OCI-LY1 (cell line): ENCODE results near the gene AGBL1.

ENCODE experiments used
- H2AFZ ChIP-seq: fragments of 200-600 bp; sonication (generic), shearing (Covaris generic); 2 replicates; pipeline ENCODE4 v1.6.0; 2014; ENCODE audit warnings: antibody characterized with exemption, mild to moderate bottlenecking, low read length
- H3F3A ChIP-seq: fragments of 200-600 bp; sonication (generic), shearing (Covaris generic); 2 replicates; pipeline ENCODE4 v1.6.0; 2014; ENCODE audit warnings: mild to moderate bottlenecking, antibody characterized with exemption, low read length, moderate library complexity; ENCODE audit not compliant: insufficient read depth
- H3K27ac ChIP-seq: fragments of 200-600 bp; sonication (generic); 2 replicates; pipeline ENCODE4 v1.5.1; 2014; ENCODE audit warnings: low read length, mixed run types, mild to moderate bottlenecking, low read depth; ENCODE audit not compliant: poor library complexity, severe bottlenecking
- H3K27me3 ChIP-seq: fragments of 200-600 bp; sonication (generic); 2 replicates; pipeline ENCODE4 v1.6.0; 2014; ENCODE audit warnings: antibody characterized with exemption, mild to moderate bottlenecking, low read length, moderate library complexity; ENCODE audit not compliant: insufficient read depth
- H3K36me3 ChIP-seq: fragments of 200-600 bp; sonication (generic); 2 replicates; pipeline ENCODE4 v1.6.1; 2014; ENCODE audit warnings: mild to moderate bottlenecking, antibody characterized with exemption, low read length, moderate library complexity, mixed read lengths; ENCODE audit not compliant: insufficient read depth
- H3K4me1 ChIP-seq: fragments of 200-600 bp; sonication (generic); 2 replicates; pipeline ENCODE4 v1.5.1; 2014; ENCODE audit warnings: mild to moderate bottlenecking, low read length, moderate library complexity; ENCODE audit not compliant: insufficient read depth, severe bottlenecking
- H3K4me2 ChIP-seq: fragments of 200-600 bp; sonication (generic), shearing (Covaris generic); 2 replicates; pipeline ENCODE4 v1.6.1; 2014; ENCODE audit warnings: low read length
- H3K4me3 ChIP-seq: fragments of 200-600 bp; sonication (generic); 2 replicates; pipeline ENCODE4 v1.5.1; 2014; ENCODE audit warnings: low read length, low read depth, mild to moderate bottlenecking, mixed read lengths; ENCODE audit not compliant: poor library complexity, severe bottlenecking
- H3K79me2 ChIP-seq: fragments of 200-600 bp; shearing (Covaris generic); 2 replicates; pipeline ENCODE4 v1.6.1; 2016; ENCODE audit warnings: mixed run types, low read length, mixed read lengths; ENCODE audit not compliant: insufficient read depth
- H3K9ac ChIP-seq: fragments of 200-600 bp; sonication (generic), shearing (Covaris generic); 2 replicates; pipeline ENCODE4 v1.6.1; 2014; ENCODE audit warnings: mild to moderate bottlenecking, low read length, mixed read lengths
- H3K9me2 ChIP-seq: fragments of 200-600 bp; sonication (generic), shearing (Covaris generic); 2 replicates; pipeline ENCODE4 v1.6.1; 2014; ENCODE audit warnings: low read depth, mild to moderate bottlenecking, low read length, mixed read lengths
- H3K9me3 ChIP-seq: fragments of 200-600 bp; shearing (Covaris generic); 2 replicates; pipeline ENCODE4 v1.6.1; 2014; ENCODE audit warnings: low read length, mixed read lengths
- H4K20me1 ChIP-seq: fragments of 200-600 bp; sonication (generic), shearing (Covaris generic); 2 replicates; pipeline ENCODE4 v1.6.0; 2016; ENCODE audit warnings: mild to moderate bottlenecking, low read length; ENCODE audit not compliant: insufficient read depth
- CTCF ChIP-seq: fragments of 200-600 bp; sonication (generic), shearing (Covaris generic); IDR thresholded peaks from 2 replicates; pipeline ENCODE4 v1.5.1; 2017; ENCODE audit warnings: mild to moderate bottlenecking, antibody characterized with exemption, low read length, moderate library complexity, mixed read lengths
- EZH2 ChIP-seq: fragments of 200-600 bp; sonication (generic), shearing (Covaris generic); IDR thresholded peaks from 2 replicates; pipeline ENCODE4 v1.8.0; 2017; ENCODE audit warnings: borderline replicate concordance, mixed run types, mild to moderate bottlenecking, antibody characterized with exemption, low read length, moderate library complexity, mixed read lengths

AGBL1 gene

GRCh38 chr15:86327230-86327865, 247.7 kb downstream of the AGBL1 start:
- no peaks in the 10 kb centered on the region for H3K4me1 ChIP-seq
- no peaks in the 10 kb centered on the region for H3K9me3 ChIP-seq
- no peaks in the 10 kb centered on the region; the same call in 1 of the 2 replicates for H3K27me3 ChIP-seq
- H3K9ac ChIP-seq, result no peak overlapping the region
- H3K36me3 ChIP-seq, result no peaks in the 10 kb centered on the region
- TF ChIP-seq EZH2, result no peak
- TF ChIP-seq CTCF, result no peak
- H3K27ac ChIP-seq, result no peak overlapping the region
- no peak overlapping the region for H3K4me3 ChIP-seq
- H3K9me2 ChIP-seq, result no peaks in the 10 kb centered on the region
- H3K4me2 ChIP-seq, result no peak overlapping the region
- H2AFZ ChIP-seq, result no peak overlapping the region
- H3K79me2 ChIP-seq, result no peaks in the 10 kb centered on the region
- no peaks in the 10 kb centered on the region for H3F3A ChIP-seq
- H4K20me1 ChIP-seq, result no peaks in the 10 kb centered on the region

- H3K4me2 ChIP-seq, result no peak overlapping the region
- no peak overlapping the region for H3K27ac ChIP-seq
- H3K4me1 ChIP-seq, result no peaks in the 10 kb centered on the region
- TF ChIP-seq CTCF, result no peak
- no peak for TF ChIP-seq EZH2
- H3K9me2 ChIP-seq, result no peaks in the 10 kb centered on the region
- no peaks in the 10 kb centered on the region for H3K36me3 ChIP-seq
- H3K9ac ChIP-seq, result no peak overlapping the region
- H3K79me2 ChIP-seq, result no peaks in the 10 kb centered on the region
- no peaks in the 10 kb centered on the region for H3F3A ChIP-seq
- no peaks in the 10 kb centered on the region for H3K9me3 ChIP-seq
- H3K27me3 ChIP-seq, result no peaks in the 10 kb centered on the region; the same call in 1 of the 2 replicates
- H4K20me1 ChIP-seq, result no peaks in the 10 kb centered on the region
- no peak overlapping the region for H3K4me3 ChIP-seq
- H2AFZ ChIP-seq, result no peak overlapping the region
Measured at GRCh38 chr15:86328658-86329057, 249.0 kb downstream of the AGBL1 start.

GRCh38 chr15:86329311-86330013, 249.8 kb downstream of the AGBL1 start:
- Histone ChIP-seq H3K27ac (no peak overlapping the region), H3F3A (no peaks in the 10 kb centered on the region), H3K4me2 (no peak overlapping the region), H3K79me2 (no peaks in the 10 kb centered on the region), H2AFZ (no peak overlapping the region), H3K4me1 (no peaks in the 10 kb centered on the region), H3K4me3 (no peak overlapping the region), H3K9me2 (no peaks in the 10 kb centered on the region), H3K36me3 (no peaks in the 10 kb centered on the region), H3K9me3 (no peaks in the 10 kb centered on the region), H4K20me1 (no peaks in the 10 kb centered on the region), H3K27me3 (no peaks in the 10 kb centered on the region; the same call in 1 of the 2 replicates), H3K9ac (no peak overlapping the region)
- TF ChIP-seq CTCF, result no peak
- TF ChIP-seq EZH2, result no peak
